Ishikawa (cell line): ENCODE results near the gene GNG2.

Experiments
- CEBPB ChIP-seq: IDR thresholded peaks from 2 replicates; pipeline ENCODE4 v1.6.1; 2012
- CREB1 ChIP-seq: IDR thresholded peaks from 2 replicates; pipeline ENCODE4 v1.6.1; 2012; ENCODE audit warnings: low read depth
- EGR1 ChIP-seq: IDR thresholded peaks from 2 replicates; pipeline ENCODE4 v1.6.1; 2012
- EP300 ChIP-seq: IDR thresholded peaks from 2 replicates; pipeline ENCODE4 v1.6.1; 2012; ENCODE audit warnings: borderline replicate concordance
- FOXM1 ChIP-seq: IDR thresholded peaks from 2 replicates; pipeline ENCODE4 v1.6.1; 2012; ENCODE audit warnings: low read depth, borderline replicate concordance
- MAX ChIP-seq: IDR thresholded peaks from 2 replicates; pipeline ENCODE4 v1.6.1; 2012
- NFIC ChIP-seq: IDR thresholded peaks from 2 replicates; pipeline ENCODE4 v1.6.1; 2012
- RAD21 ChIP-seq: IDR thresholded peaks from 2 replicates; pipeline ENCODE4 v1.6.1; 2012; ENCODE audit warnings: low read depth
- REST ChIP-seq: IDR thresholded peaks from 2 replicates; pipeline ENCODE4 v1.6.1; 2012; ENCODE audit warnings: low read depth, mild to moderate bottlenecking
- TAF1 ChIP-seq: IDR thresholded peaks from 2 replicates; pipeline ENCODE4 v1.6.1; 2012; ENCODE audit warnings: low read depth, mild to moderate bottlenecking
- TCF12 ChIP-seq: IDR thresholded peaks from 2 replicates; pipeline ENCODE4 v1.6.1; 2012; ENCODE audit warnings: low read depth
- TEAD4 ChIP-seq: IDR thresholded peaks from 2 replicates; pipeline ENCODE4 v1.6.1; 2012
- USF1 ChIP-seq: IDR thresholded peaks from 2 replicates; pipeline ENCODE4 v1.6.1; 2012
- YY1 ChIP-seq: IDR thresholded peaks from 2 replicates; pipeline ENCODE4 v1.6.1; 2012; ENCODE audit warnings: low read depth
- ZBTB7A ChIP-seq: IDR thresholded peaks from 2 replicates; pipeline ENCODE4 v1.6.1; 2012; ENCODE audit warnings: low read depth

Gene GNG2

GRCh38 chr14:51848120-51848519, 12.3 kb upstream of the GNG2 start:
- TF ChIP-seq YY1 (no peak), FOXM1 (no peak), TEAD4 (no peak), REST (no peak), MAX (no peak), CREB1 (no peak), RAD21 (no peak), EGR1 (no peak), USF1 (no peak), ZBTB7A (no peak), EP300 (no peak), TCF12 (no peak), TAF1 (no peak), NFIC (no peak), CEBPB (no peak)

GRCh38 chr14:51849097-51849496, 11.3 kb upstream of the GNG2 start:
- TF ChIP-seq TEAD4 (no peak), RAD21 (no peak), EGR1 (no peak), CREB1 (no peak), REST (no peak), TCF12 (no peak), CEBPB (no peak), YY1 (no peak), USF1 (no peak), ZBTB7A (no peak), TAF1 (no peak), FOXM1 (no peak), NFIC (no peak)

GRCh38 chr14:51850651-51851050, 9.8 kb upstream of the GNG2 start:
- TF ChIP-seq TCF12 = no peak
- no peak for TF ChIP-seq EP300
- no peak for TF ChIP-seq CREB1
- TF ChIP-seq TAF1 = no peak
- no peak for TF ChIP-seq EGR1
- TF ChIP-seq MAX = no peak
- no peak for TF ChIP-seq ZBTB7A
- TF ChIP-seq CEBPB = no peak
- no peak for TF ChIP-seq REST
- no peak for TF ChIP-seq USF1
- TF ChIP-seq NFIC = no peak
- TF ChIP-seq RAD21 = no peak
- no peak for TF ChIP-seq YY1

GRCh38 chr14:51852541-51852940, 7.9 kb upstream of the GNG2 start:
- TF ChIP-seq MAX (no peak), TEAD4 (no peak), CEBPB (no peak), EGR1 (no peak), ZBTB7A (no peak), YY1 (no peak), FOXM1 (no peak), TCF12 (no peak), REST (no peak), TAF1 (no peak), RAD21 (no peak), CREB1 (no peak), USF1 (no peak), EP300 (no peak), NFIC (no peak)
